GM19328 (cell line): ENCODE data around the gene MTMR4.
"Not testable (repeated sequence)": the region's sequence is repeated elsewhere in the genome, so short reads cannot be mapped to it uniquely, and the experiment has no call there.

Experiments
- ATAC-seq: cut with Tn5 transposase; IDR thresholded peaks from one replicate; pipeline ENCODE4 v1.9.1; 2021; ENCODE audit warnings: mild to moderate bottlenecking, moderate library complexity; ENCODE audit not compliant: unreplicated experiment

MTMR4 gene

DNA sequence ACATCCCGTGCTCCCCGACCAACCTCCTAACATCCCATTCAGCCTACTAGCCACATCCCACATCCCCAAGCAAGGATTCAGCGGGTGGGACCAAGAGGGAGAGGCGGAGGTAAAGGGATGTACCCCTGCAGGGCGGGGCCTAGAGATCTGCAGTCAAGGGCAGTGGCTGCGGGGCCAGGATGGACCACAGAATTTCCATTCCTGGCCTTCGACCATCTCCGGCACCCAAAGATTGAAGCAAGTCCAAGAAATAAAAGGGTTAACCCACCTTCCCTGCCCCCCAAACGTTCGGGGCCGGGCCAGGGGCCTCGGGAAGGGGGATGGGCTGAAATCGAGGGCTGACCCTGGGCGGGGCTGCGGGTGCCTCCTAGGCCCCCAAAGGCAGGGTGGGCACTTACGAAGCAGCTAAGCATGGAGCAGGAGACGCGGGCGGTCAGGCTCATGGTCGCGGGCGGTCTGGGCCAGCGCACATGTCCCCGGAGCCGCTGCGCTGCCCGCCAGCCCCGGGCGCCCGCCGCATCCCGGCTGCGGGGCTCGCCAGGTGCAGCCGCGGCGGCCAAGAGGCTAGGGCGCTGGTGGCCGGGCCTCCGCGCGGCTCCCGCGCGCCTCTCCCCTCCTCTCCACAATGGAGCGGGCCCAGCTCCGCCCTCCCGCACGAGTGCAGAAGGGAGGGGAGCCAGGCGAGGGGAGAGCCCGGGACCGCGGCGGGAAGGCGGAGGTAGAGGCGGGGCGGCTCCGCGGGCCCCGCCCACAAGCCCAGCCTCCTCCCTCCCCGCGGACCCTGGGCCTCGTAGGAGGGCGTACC is at the start of gene MTMR4:
TSS of gene MTMR4 (minus strand) at position 674 of the 805 bp plus-strand sequence. CDS start at position 443, 231 bp downstream.
- ATAC-seq, result no peak

DNA sequence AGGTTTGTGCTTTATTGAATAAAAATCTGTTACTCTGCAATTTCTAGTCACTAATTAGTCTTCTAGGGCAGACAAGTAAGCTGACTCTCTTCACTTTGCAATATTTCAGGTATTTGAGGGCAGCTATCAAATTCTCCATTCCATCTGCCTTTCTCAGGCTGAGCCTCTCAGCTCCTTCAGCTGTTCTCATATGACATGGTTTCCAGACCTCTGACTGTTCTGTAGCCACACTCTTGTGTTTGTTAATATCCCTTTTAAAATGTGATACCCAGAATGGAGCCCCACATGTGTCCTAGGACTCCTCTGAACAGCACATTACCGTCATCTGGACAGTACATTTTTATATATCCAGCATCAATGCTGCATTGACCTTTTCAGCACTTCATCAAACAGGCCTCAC is 46.1 kb upstream of the MTMR4 start:
- ATAC-seq, result no peak

DNA sequence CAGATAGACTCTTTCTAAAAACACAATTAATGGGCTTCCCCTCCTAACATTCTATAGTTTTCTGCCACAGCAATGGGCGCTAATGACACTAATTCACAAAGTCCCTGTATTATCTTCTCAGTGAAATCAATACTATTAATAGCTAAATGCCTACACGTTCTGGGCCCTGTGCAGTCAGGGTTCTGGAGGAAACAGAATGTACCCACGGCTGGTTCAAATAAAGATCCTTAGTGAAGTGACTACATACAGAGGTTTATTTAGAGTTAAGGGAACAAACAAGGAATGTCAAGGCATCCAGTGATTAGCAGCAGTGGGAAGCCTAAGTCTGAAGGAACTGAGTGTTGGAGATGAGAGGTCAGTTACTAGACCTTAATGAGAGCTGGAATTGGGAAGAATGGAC is 43.5 kb upstream of the MTMR4 start:
- no peak for ATAC-seq

DNA sequence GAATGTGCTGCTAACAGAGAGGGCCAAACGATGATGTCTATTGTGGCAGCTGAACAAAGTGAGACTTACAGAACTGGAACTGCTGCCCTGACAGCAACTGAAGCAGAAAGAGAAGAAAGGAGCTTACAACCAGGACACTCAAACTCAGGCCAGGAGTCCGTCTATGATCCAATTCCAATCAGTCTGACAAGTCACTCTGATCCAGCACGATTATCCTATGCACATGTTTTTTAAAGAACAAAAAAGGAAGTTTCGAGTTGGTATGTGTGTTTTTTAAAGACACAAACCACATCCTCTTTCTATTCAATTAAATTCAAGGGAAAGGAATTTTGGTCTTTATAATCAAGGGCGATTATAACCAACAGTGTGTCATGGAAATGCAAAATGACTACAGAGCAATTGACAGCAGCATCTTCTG is 42.4 kb upstream of the MTMR4 start:
- no peak for ATAC-seq

DNA sequence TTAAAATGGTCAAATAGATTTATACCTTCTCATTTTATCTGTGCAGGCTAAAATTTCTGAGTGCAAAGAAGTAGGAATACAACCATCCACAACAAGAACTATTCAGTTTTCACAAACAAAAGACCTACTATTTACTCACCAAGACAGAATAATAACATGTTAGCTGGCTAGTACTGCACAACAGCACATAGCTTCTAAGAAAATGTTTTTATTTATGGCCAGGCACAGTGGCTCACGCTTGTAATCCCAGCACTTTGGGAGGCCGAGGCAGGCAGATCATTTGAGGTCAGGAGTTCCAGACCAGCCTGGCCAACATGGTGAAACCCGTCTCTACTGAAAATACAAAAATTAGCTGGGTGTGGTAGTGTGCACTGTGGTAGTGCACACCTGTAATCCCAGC is 40.7 kb upstream of the MTMR4 start:
- not testable (repeated sequence) for ATAC-seq

DNA sequence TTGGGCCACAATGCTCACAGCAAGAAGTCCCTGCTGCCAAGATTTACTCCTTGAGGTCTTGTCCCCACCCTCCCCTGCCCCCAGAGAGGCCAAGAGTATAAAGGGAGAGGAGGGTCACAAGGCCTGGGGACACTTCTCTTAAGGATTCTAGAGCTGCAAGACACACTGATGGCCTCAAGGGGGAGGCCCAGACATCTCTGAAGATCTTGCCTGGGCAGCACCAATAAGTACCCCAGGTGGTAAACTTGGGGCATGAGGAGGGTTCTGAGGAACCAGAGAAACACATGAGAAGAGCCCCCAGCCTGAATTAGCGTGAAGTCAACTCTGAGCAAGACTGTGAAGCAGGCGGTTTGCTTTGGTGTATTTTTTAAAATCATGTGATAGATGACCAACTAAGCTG is 26.8 kb upstream of the MTMR4 start:
- no peak for ATAC-seq

DNA sequence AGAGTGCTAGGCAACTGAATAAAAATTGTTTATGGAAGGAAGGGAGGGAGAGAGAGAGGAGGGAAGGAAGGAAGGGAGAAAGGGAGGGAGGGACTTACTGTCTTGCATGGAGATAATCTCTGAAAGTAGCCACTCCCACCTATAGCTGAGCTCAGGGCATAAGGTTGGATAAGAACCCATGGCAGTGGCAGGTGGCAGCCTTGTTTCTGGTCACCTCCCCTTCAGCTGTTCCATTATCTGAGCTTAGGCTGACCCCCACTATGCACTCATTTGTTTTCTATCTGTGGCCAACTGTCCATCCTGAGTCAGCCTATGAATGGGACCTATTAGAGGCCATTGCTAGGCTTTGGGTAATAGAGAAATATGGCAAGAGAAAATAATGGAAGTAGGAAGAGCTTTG is 25.3 kb upstream of the MTMR4 start:
- ATAC-seq, result no peak

DNA sequence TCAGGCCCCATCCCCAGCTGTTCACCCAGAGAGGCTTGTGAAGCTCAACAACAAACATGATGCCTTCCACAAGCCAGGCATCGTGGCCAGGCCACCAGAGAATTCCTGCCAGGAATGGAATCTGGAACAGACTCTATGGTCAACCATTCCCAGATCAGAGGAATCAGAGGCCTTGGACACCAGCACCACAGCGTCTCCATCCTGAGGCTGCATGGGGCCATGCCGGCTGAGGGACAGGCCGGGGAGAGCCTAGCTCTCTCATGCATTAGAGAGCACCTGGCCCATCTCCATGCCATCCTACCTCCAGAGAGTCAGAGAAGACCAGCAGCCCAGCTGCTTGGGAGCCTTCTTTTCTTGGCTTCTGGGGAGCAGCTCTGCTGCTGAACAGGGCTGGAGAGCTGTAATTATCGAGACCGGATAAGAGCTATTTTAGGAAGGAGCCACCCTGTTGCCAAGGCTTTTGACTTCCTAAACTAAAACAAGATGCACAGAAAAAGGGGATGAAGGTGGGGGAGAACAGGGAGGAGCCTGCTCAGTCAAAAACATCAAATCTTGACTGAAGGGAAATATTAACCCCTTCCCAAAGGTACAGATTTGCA is 24.5 kb upstream of the MTMR4 start:
- no peak for ATAC-seq

DNA sequence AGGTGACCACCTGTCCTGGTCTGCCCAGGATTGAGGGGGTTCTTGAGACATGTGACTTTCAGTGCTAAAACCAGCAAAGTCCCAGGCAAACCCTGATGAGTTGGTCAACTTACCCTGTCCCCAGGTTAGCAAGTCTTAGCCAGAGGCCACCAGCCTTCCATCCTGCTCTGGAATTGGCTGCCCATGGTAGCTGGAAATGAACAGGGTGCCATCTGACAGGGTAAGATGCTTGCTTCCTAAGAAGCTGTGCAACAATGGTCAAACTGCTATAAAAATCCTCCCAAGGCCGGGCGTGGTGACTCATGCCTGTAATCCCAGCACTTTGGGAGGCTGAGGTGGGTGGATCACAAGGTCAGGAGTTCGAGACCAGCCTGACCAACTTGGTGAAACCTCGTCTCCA is 22.8 kb upstream of the MTMR4 start:
- ATAC-seq, result no peak

DNA sequence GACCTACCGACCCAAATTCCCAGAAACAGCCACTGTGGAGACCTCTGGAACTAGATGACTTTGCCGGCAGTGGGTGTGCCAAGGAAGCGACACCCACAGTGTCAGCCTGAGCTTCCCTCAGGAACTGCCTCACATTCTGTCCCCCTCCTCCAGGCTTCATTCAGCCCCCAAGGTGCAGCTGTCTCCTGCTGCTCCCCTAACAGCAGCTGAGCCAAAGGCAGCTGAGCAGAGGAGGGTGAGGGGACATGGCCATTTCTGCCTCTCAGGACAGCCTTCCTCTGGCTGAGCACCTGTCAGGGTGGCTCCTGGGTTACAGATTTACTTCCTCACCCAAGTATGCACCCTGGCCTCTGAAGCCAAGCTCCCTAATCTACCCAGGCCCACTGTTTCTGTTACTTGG is 22.1 kb upstream of the MTMR4 start:
- ATAC-seq, result no peak

DNA sequence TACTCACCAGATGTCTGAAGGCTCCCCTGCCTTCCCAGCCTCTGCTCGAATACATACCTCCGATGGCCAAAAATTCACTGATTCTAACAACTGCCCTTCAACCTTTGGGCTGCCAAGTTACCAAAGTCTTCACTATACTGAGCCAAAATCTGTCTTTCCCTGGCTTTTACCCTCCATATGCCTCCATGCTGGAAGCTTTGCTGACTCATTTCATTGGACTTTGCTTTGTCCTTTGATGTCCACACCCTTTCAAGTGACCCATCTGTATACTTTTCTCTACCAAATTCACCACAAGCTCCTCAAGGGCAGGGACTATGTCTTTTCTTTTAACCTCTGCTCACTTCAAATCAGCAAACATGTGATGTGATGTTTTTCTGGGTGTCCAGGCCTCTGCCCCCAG is 21.0 kb upstream of the MTMR4 start:
- ATAC-seq, result no peak

DNA sequence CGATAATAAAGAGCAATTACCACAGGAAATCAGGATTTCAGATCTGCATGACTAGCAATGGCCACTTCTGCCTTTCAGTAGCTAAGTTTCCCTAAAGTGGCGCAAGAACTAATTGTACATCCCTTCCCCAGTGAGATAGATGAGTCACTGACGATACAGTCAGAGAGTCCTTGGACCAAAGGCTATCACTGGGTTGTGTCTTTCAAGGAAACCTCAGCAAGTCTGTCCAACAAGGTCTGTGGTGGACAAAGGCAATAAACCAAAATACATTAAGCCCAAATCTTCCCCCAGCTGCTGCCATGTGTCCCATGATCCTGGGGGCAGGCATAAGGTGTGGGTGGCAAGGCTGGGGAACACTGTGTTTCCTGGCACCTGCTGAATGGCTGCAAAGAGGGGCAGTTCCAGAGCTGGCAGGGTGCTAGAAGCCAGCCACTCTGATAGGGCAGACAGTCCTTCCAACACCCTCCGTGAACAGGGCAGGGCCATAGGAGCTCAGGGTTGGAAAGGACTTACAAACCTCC is 20.5 kb upstream of the MTMR4 start:
- no peak for ATAC-seq

DNA sequence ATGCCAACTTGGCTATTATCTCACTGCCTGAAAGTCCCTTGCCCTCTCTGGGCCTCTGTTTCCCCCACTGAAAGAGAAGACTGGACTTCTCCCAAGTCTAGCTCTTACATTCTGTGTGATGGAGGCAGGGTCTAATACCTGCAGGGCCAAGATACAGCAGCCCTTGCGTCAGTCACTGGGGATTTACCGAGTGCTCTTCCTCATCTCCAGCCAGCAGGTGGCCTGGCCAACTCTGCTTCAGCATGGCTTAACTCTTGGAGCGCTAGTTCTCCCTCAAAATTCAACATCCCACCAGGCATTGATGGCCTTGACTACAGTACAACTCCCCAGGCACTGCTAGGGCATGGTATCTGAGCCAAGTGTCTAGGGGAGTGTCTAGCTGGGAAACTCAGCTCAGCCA is 19.9 kb upstream of the MTMR4 start:
- no peak for ATAC-seq

DNA sequence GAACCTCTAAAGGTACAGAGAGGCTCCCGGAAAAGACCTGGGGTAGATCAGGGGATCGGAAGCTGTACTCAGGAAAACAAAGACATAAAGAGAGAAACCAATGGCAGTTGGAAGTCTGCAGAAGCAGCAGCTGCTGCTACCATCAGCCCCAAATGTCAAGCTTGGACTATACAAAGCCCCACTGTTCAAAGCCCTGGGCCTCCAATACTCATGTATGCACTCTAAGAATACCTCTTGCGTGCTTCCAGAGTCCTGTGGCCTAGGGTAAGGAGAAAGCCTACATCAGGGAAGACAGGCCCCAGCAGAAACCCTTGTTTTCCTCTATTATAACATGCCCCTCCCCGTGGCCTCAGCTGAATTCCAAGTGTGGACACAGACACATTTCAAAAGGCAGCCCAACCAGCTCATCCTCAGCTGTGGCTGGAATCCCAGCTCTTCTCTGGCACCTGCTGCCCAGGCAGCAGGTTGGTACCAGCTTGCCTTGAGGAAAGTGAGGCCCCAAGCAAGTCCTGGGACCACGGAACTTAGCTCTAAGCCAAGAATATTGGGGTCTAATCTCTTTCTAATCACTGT is 19.3 kb upstream of the MTMR4 start:
- no peak for ATAC-seq

DNA sequence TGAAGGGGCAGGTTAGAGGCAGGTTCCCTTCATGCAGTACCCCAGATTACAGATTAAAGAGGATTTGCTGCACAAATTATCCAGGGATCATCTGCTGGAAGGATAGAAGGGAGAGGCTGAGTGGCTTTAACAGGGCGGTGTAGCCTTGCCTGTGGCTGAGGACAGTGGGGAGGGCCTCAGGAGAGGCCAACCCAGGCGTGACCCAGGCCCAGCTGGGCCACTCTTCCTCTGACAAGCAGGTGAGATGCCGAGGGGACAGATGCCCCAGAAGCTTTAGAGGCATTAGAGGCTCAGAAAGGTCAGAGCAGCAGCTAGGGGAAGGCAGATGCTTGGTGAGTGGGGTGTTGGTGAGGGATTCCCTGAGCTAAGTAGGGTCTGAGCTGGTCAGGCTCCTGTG is 18.1 kb upstream of the MTMR4 start:
- no peak for ATAC-seq

DNA sequence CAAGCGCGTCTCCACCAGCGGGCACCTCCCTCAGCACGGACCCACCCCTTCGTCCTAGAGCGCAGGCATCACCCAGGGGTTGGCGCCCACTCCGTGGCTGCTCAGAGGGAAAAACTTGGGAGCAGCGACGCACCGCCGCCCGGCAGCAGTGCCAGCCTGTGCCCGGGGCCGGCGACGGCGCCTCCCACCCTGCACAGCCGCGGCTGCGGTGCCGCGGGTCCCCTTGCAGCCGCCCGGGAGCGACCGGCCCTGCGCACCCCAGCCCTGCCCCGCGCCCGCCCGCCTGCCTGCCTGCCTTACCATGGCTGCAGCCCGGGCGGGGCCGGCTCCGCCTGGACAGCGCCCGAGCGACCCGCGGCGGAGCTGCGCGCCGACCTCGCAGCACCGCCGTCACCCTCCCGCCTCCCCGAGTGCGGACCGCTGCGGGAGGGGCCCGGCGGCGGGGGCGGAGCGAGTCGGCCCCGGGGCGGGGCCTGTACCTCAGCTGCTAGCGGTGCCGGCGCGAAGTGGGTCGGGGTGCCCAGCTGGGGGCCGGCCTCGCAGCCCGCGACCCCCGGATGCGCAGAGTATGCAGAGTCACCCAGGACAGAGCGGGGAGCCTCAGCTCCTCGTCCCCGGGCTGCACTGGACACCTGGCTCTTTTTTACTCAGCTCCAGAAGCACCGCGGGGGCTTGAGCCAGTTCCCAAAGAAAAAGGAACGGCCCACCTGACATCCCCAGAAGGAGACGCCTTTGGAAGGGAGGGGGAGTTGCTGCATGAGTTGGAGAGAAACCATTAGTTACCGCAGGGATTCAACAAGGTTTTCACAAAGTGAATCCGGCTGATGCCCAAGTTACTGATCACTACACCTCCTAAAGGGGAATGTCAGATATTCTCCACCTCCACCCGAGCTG is 17.5 kb upstream of the MTMR4 start:
- ATAC-seq, result no peak

DNA sequence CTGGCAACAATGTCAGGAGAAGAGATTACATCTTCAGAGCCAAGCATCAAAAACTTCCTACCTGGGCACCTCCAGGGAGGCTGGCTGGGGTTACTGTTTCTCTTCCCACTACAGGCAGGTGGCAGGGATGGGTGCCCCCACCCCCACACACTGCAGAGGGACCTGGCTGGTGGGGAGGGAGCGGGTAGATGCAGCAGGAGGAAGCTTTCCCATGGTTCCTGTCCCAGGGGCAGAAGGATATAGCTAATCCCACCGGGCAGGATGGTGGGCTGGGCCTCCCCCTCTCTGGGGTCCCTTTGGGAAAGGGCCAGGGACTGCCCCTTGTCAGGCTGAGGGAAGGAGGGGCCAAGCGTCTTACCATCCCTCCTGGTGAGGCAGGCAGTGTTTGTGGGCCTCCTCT is 16.7 kb upstream of the MTMR4 start:
- no peak for ATAC-seq

DNA sequence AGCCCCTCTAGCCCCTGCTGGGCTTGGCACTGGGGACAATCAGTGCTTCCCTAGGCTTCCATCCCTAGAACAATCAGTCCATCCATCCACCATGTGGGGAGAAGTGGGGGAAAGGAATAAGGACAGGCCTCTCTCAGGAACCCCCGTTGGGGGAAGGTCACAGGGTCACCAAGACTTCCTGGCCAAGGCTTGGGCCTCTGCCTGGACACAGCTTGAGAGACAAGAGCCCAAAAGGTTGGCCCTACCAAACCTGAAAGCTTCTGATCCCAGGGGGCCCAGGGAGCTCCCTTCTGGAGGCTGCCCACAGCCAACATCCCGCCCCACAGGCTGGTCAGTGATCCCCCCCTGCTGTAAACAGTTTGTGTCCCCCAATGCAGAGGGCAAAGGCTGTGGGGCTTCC is 16.2 kb upstream of the MTMR4 start:
- ATAC-seq, result no peak

DNA sequence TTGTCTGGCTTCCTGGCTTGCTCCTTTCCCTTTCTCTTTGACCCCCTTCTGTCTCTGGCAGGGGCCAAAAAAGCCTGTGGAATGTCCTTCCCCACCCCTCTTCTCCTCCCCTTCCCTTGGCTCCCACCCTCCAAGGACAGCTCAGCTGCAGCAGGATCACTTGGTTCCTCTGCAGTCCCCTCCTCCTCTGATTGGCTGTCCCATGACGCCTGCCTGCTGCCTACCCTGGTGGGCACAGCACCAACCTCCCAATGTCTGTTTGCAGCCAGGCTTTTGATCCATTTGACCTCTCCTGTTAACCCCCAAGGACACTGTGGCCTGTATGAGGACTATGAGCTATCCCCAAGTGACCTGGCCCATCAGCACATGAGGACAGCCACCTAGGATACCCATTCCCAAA is 14.8 kb upstream of the MTMR4 start:
- ATAC-seq, result no peak

DNA sequence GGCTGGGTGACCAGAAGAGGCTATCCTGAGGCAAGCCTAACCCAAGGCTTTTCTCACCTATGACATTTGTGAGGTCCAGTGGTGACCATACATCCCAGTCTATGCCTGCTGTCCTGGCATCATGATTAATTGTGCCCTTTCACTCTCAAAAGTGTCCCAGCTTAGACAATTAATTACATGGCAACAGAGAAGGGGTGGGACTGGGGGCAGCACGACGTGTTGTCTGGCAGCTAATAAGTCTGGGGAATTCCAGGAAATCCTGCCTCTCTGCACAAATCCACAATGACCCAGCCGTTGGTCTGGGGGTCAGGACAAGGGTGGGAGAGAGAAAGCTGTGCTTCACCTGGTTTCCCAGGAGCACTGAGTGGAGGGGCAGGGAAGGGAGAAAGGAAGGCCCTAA is 14.0 kb upstream of the MTMR4 start:
- no peak for ATAC-seq

DNA sequence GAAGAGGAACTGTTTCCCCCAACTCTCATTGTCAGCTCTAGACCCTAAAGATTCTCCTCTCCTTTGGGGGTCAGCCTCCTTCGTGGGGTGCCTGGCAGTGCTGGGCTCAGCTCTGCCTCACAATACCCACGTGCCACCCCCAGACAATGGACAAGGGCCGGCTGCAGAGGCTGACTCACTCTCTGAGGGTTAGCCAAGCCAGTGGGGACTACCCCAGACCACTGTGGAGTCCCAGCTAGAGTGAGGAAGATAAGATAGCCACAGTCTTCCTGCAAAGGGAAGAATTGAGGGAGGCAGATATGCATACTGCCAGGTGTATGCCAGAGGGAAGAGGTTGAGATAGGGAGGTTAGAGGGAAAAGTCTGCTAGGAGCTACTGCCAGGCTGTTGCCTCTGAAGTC is 13.5 kb upstream of the MTMR4 start:
- no peak for ATAC-seq
